Smooth muscle cell of the coronary artery (primary cell): ENCODE results near the gene MBD3L2. TPM values are rescaled to one million over a fixed set of nuclear protein-coding genes. Genes with fewer than 3 reads are reported as not detected.

Experiments used
- total RNA-seq: library from RNA; depleted of rRNA; stranded (reverse); fragments of >200 nt; gene quantifications from 2 replicates; pipeline ENCODE4 v1.2.3, GENCODE V29; 2014; ENCODE audit warnings: low replicate concordance

The MBD3L2 gene
- not detected in 2 replicates for total RNA-seq

DNA sequence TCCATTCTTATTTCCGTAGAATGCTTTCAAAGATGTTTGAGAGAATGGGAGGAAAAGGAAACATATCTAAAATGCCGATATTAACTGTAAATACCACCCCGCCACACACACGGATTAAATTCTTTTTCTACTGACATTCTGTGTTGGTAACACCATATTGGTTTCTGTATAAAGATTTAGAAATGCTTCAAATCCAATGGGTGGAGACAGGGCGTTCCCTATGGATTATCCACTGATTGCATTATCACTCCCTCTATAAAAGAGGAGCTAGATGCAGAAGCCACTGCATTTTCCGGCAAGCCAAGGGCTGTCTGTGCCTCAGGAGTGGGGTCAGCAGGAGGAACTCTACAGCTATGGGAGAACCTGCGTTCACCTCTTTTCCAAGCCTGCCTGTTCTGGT lies at the start of gene MBD3L2:
MBD3L2 (plus strand) TSS at position 301 of the 400 bp plus-strand sequence; CDS start at position 354, 53 bp downstream.

GRCh38 chr19:7021331-7021730 lies 27.8 kb upstream of the MBD3L2 start, which contains the start of gene MBD3L2B:
Gene MBD3L2B (minus strand): TSS chr19:7021431. CDS start chr19:7021397, 34 bp downstream.

DNA sequence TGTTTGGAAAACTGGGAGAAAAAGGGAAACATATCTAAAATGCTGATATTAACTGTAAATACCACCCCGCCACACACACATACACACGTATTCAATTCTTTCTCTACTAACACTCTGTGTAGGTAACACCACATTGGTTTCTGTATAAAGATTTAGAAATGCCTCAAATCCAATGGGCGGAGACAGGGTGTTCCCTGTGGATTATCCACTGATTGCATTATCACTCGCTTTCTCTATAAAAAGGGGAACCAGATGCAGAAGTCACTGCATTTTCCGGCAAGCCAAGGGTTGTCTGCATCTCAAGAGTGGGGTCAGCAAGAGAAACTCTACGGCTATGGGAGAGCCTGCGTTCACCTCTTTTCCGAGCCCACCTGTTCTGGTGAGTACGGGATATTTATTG lies 18.8 kb upstream of the MBD3L2 start, which contains the start of gene MBD3L5:
MBD3L5 (plus strand) TSS at position 301 of the 400 bp plus-strand sequence; CDS start at position 335, 34 bp downstream.

DNA sequence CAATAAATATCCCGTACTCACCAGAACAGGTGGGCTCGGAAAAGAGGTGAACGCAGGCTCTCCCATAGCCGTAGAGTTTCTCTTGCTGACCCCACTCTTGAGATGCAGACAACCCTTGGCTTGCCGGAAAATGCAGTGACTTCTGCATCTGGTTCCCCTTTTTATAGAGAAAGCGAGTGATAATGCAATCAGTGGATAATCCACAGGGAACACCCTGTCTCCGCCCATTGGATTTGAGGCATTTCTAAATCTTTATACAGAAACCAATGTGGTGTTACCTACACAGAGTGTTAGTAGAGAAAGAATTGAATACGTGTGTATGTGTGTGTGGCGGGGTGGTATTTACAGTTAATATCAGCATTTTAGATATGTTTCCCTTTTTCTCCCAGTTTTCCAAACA lies 9.0 kb upstream of the MBD3L2 start, which contains the start of gene MBD3L4:
MBD3L4 (minus strand) TSS at position 101 of the 400 bp plus-strand sequence; CDS start at position 66, 35 bp downstream.

GRCh38 chr19:7058576-7058975 lies 9.5 kb downstream of the MBD3L2 start, which contains the start of gene MBD3L3:
Gene MBD3L3 (minus strand): TSS chr19:7058676. CDS start chr19:7058605, 71 bp downstream.

GRCh38 chr19:7069042-7069903 lies 20.2 kb downstream of the MBD3L2 start, which contains the start of gene ZNF557:
Gene ZNF557 (plus strand): TSS chr19:7069703. CDS start chr19:7075075, 5,372 bp downstream.

Other genes starting within 250 kb of the MBD3L2 start
- gene ADGRE1, start 161.7 kb upstream of the MBD3L2 start, total RNA-seq, result 0.08 TPM in 1 of 2 replicates, not detected in the other
- not detected in 2 replicates for gene MBD3L2B, start 27.9 kb upstream of the MBD3L2 start, total RNA-seq
- not detected in 2 replicates for gene MBD3L5, start 18.7 kb upstream of the MBD3L2 start, total RNA-seq
- not detected in 2 replicates for gene MBD3L4, start 9.1 kb upstream of the MBD3L2 start, total RNA-seq
- gene MBD3L3, start 9.4 kb downstream of the MBD3L2 start, total RNA-seq, result not detected in 2 replicates
- 13.0 and 17.8 TPM in 2 replicates for gene ZNF557, start 20.4 kb downstream of the MBD3L2 start, total RNA-seq
- 19.9 and 72.5 TPM in 2 replicates for gene INSR, start 245.1 kb downstream of the MBD3L2 start, total RNA-seq